GM18498 (cell line): ENCODE results near the gene NFE2.

Source experiments
- ATAC-seq: cut with Tn5 transposase; IDR thresholded peaks from one replicate; pipeline ENCODE4 v1.9.1; 2021; ENCODE audit warnings: mild to moderate bottlenecking, moderate library complexity; ENCODE audit not compliant: unreplicated experiment

Gene NFE2

GRCh38 chr12:54306925-54307741 lies 6.3 kb upstream of the NFE2 start:
- no peak for ATAC-seq

GRCh38 chr12:54304187-54304810 lies 3.5 kb upstream of the NFE2 start:
- no peak for ATAC-seq

- ATAC-seq: no peak
Observed at GRCh38 chr12:54303640-54304039, 2.8 kb upstream of the NFE2 start.

- ATAC-seq: no peak
Observed at GRCh38 chr12:54301428-54302048, 723 bp upstream of the NFE2 start.

- ATAC-seq: no peak
Observed at GRCh38 chr12:54300225-54300731, 537 bp downstream of the NFE2 start.

- no peak for ATAC-seq
Observed at GRCh38 chr12:54299515-54300224, 1.1 kb downstream of the NFE2 start.

- ATAC-seq: no peak
Observed at GRCh38 chr12:54298904-54299303, 1.9 kb downstream of the NFE2 start.

- no peak for ATAC-seq
Observed at GRCh38 chr12:54296393-54297099, 4.3 kb downstream of the NFE2 start.

- ATAC-seq: no peak
Observed at GRCh38 chr12:54294953-54295566, 5.8 kb downstream of the NFE2 start.

- peak; percentile 42 for ATAC-seq
Observed at GRCh38 chr12:54294152-54294952, 6.5 kb downstream of the NFE2 start.

- no peak for ATAC-seq
Observed at GRCh38 chr12:54292931-54293241, 7.9 kb downstream of the NFE2 start.

GRCh38 chr12:54292083-54292930 lies 8.5 kb downstream of the NFE2 start:
- ATAC-seq: no peak

GRCh38 chr12:54287261-54288157 lies 13.3 kb downstream of the NFE2 start:
- no peak for ATAC-seq

GRCh38 chr12:54286042-54287030 lies 14.5 kb downstream of the NFE2 start:
- no peak for ATAC-seq

GRCh38 chr12:54285150-54286041 lies 15.4 kb downstream of the NFE2 start:
- no peak for ATAC-seq
